Panc1 (cell line): ENCODE measurements around the gene ARHGEF26. TPM values are rescaled to one million over a fixed set of nuclear protein-coding genes. Genes with fewer than 3 reads are reported as not detected.

Experiments used
- ATAC-seq: fragments of 200-7000 bp; cut with Tn5 transposase; 2 replicates; pipeline ENCODE4 v1.9.1; 2020; ENCODE audit warnings: mild to moderate bottlenecking, moderate library complexity
- BruUV-seq: library from RNA; stranded (reverse); fragments of 400-500 nt; replicated peaks from 2 replicates; lab custom pipeline; 2021; lab: Mats Ljungman, UMichigan
- CTCF ChIA-PET: fragments of 300-600 bp; sonication (Branson Sonifier 250); formaldehyde crosslinking; loops from one replicate; lab custom pipeline; 2022; ENCODE audit warnings: antibody characterized with exemption; lab: Charles Lee
- POLR2A ChIA-PET: fragments of 300-600 bp; sonication (Branson Sonifier 250); formaldehyde crosslinking; loops from one replicate; lab custom pipeline; 2022; ENCODE audit warnings: antibody characterized with exemption; lab: Charles Lee
- DNase-seq: peaks from one replicate; pipeline ENCODE4 v3.0.0-alpha.2; 2010; ENCODE audit warnings: low read depth, low spot score
- H3K27ac ChIP-seq: 2 replicates; pipeline ENCODE4 v1.5.1; 2011; ENCODE audit warnings: mild to moderate bottlenecking, low read length, inconsistent platforms
- H3K27me3 ChIP-seq: fragments of 200-500 bp; sonication (Bioruptor generic); 2 replicates; pipeline ENCODE4 v1.6.0; 2014; ENCODE audit warnings: low read length, inconsistent platforms; ENCODE audit not compliant: control insufficient read depth, insufficient read depth
- H3K36me3 ChIP-seq: fragments of 200-500 bp; sonication (Bioruptor generic); 2 replicates; pipeline ENCODE4 v1.5.1; 2014; ENCODE audit warnings: inconsistent platforms, mild to moderate bottlenecking, low read length, moderate library complexity; ENCODE audit not compliant: control insufficient read depth, insufficient read depth
- H3K4me1 ChIP-seq: 2 replicates; pipeline ENCODE4 v1.5.1; 2011; ENCODE audit warnings: inconsistent platforms, mild to moderate bottlenecking, low read length, moderate library complexity; ENCODE audit not compliant: control insufficient read depth, insufficient read depth
- H3K4me3 ChIP-seq, 2 experiments: 2 replicates each; pipeline ENCODE4 v1.5.1; 2011 to 2012; ENCODE audit warnings: low read depth in 2 of 2, low read length in 2 of 2, mild to moderate bottlenecking in 2 of 2, inconsistent platforms in 1 of 2, moderate library complexity in 1 of 2
- H3K9me3 ChIP-seq: fragments of 200-500 bp; sonication (Bioruptor generic); 2 replicates; pipeline ENCODE4 v1.5.1; 2014; ENCODE audit warnings: low read depth, mild to moderate bottlenecking, inconsistent platforms, low read length, moderate library complexity; ENCODE audit not compliant: control insufficient read depth, insufficient read depth
- CTCF ChIP-seq: fragments of 450-650 bp; IDR thresholded peaks from 2 replicates; pipeline ENCODE4 v1.5.1; 2017; ENCODE audit warnings: mild to moderate bottlenecking
- POLR2AphosphoS5 ChIP-seq: IDR thresholded peaks from 2 replicates; pipeline ENCODE4 v1.6.1; 2012; ENCODE audit warnings: mild to moderate bottlenecking, low read depth, low read length, moderate library complexity
- SIN3A ChIP-seq: IDR thresholded peaks from 2 replicates; pipeline ENCODE4 v1.6.1; 2012; ENCODE audit warnings: low read depth, mild to moderate bottlenecking, low read length, moderate library complexity, borderline replicate concordance; ENCODE audit not compliant: insufficient read depth
- TCF7L2 ChIP-seq: IDR thresholded peaks from 2 replicates; pipeline ENCODE4 v1.6.1; 2011; ENCODE audit warnings: mild to moderate bottlenecking, low read depth, low read length, inconsistent platforms
- in situ Hi-C: cut with HindIII; loops from 2 replicates; pipeline ENCODE4 v1.10.0; 2016; ENCODE audit warnings: low sequenced_read_pairs, low pct_unique_long_range_greater_than_20kb
- intact Hi-C: fragments of 100-400 bp; cut with micrococcal nuclease; formaldehyde crosslinking; loops from one replicate; pipeline ENCODE4 v1.10.0; 2022; ENCODE audit not compliant: unreplicated experiment
- total RNA-seq: library from RNA; stranded (reverse); gene quantifications from one replicate; pipeline ENCODE4 v1.2.1, GENCODE V29; 2021; ENCODE audit not compliant: unreplicated experiment
- TF ChIP-seq, protein P1 (sequence below), 2 experiments: IDR thresholded peaks; 2 replicates each; pipeline ENCODE4 v1.6.1; 2011 to 2012; ENCODE audit warnings: low read depth in 2 of 2, control low read depth in 1 of 2, low read length in 1 of 2, mild to moderate bottlenecking in 1 of 2, moderate library complexity in 1 of 2; ENCODE audit not compliant: insufficient read depth in 1 of 2

ARHGEF26 gene
- total RNA-seq, 1 experiment from 2014 or later = 2.0 TPM

DNA sequence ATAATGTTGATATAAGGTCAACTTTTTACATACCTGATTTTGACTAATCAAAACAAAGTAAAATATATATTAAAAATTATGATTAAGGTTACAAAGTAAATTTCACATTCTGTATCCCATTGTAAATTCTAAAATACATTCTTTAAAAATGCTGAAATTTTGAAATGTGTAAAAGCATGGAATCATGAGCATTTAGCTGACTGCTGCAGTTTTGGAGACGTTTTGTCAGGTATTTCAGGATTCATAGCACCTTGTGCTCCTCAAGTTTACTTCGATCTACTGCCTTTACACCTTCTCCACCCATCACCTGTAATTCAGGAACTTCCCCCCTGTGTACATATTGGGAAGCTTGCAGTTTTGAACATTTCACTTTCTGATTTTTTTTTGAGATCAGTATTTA is 71.0 kb downstream of the ARHGEF26 start:
- intact Hi-C loops = no loop called here
- Histone ChIP-seq H3K27ac (no peak overlapping the region), H3K4me1 (no peaks in the 10 kb centered on the region), H3K4me3 (no peak overlapping the region), H3K9me3 (no peaks in the 10 kb centered on the region), H3K27me3 (no peaks in the 10 kb centered on the region), H3K36me3 (no peaks in the 10 kb centered on the region)
- POLR2A ChIA-PET = interaction anchor here (0.5 kb wide), 1 partner anchor 298 kb away, joined by 3 read pairs; no protein-coding TSS in a partner anchor
- TF ChIP-seq TCF7L2 = no peak
- no peak for TF ChIP-seq CTCF
- TF ChIP-seq, protein P1, sequence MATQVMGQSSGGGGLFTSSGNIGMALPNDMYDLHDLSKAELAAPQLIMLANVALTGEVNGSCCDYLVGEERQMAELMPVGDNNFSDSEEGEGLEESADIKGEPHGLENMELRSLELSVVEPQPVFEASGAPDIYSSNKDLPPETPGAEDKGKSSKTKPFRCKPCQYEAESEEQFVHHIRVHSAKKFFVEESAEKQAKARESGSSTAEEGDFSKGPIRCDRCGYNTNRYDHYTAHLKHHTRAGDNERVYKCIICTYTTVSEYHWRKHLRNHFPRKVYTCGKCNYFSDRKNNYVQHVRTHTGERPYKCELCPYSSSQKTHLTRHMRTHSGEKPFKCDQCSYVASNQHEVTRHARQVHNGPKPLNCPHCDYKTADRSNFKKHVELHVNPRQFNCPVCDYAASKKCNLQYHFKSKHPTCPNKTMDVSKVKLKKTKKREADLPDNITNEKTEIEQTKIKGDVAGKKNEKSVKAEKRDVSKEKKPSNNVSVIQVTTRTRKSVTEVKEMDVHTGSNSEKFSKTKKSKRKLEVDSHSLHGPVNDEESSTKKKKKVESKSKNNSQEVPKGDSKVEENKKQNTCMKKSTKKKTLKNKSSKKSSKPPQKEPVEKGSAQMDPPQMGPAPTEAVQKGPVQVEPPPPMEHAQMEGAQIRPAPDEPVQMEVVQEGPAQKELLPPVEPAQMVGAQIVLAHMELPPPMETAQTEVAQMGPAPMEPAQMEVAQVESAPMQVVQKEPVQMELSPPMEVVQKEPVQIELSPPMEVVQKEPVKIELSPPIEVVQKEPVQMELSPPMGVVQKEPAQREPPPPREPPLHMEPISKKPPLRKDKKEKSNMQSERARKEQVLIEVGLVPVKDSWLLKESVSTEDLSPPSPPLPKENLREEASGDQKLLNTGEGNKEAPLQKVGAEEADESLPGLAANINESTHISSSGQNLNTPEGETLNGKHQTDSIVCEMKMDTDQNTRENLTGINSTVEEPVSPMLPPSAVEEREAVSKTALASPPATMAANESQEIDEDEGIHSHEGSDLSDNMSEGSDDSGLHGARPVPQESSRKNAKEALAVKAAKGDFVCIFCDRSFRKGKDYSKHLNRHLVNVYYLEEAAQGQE (IDR thresholded peaks at IDR 0.05; ENCODE audit: insufficient read depth in 1 of 2, low read depth in 2 of 2, low read length in 1 of 2) = no peak
- TF ChIP-seq POLR2AphosphoS5 = no peak
- TF ChIP-seq SIN3A = no peak
- BruUV-seq = no TSS peak
- DNase-seq (no peak), ATAC-seq (no peak)
- CTCF ChIA-PET = no interaction called here
- in situ Hi-C loops = no loop called here

- Histone ChIP-seq H3K4me3 (no peak overlapping the region), H3K27me3 (no peaks in the 10 kb centered on the region), H3K27ac (no peak overlapping the region), H3K36me3 (no peaks in the 10 kb centered on the region), H3K4me1 (no peaks in the 10 kb centered on the region), H3K9me3 (no peaks in the 10 kb centered on the region)
- ChIA-PET CTCF (no interaction called here), POLR2A (no interaction called here)
- intact Hi-C loops = no loop called here
- no TSS peak for BruUV-seq
- no peak for TF ChIP-seq TCF7L2
- TF ChIP-seq POLR2AphosphoS5 = no peak
- TF ChIP-seq CTCF = no peak
- TF ChIP-seq, protein P1 (IDR thresholded peaks at IDR 0.05; ENCODE audit: insufficient read depth in 1 of 2, low read depth in 2 of 2, low read length in 1 of 2) = no peak
- TF ChIP-seq SIN3A = no peak
- ATAC-seq = no peak
- in situ Hi-C loops = no loop called here
- no peak for DNase-seq
Measured at GRCh38 chr3:154193000-154193615, 71.9 kb downstream of the ARHGEF26 start.
